Subcutaneous adipose tissue (tissue), 4 donors: ENCODE results near the gene SCYGR2. TPM values are rescaled to one million over a fixed set of nuclear protein-coding genes. Genes with fewer than 3 reads are reported as not detected.

Source experiments
- total RNA-seq, 4 donors: library from RNA; depleted of rRNA; stranded (reverse); fragments of >200 nt; gene quantifications; one replicate each; pipeline ENCODE4 v1.1.0, GENCODE V29; 2016
- TF ChIP-seq, protein P1 (sequence below): fragments of 450-650 bp; IDR thresholded peaks from one replicate; pipeline ENCODE4 v1.5.1; 2016; ENCODE audit warnings: low read depth, mild to moderate bottlenecking, control low read depth, antibody characterized with exemption, moderate library complexity

The SCYGR2 gene
- total RNA-seq, 4 donors from 2014 or later, result not detected

DNA sequence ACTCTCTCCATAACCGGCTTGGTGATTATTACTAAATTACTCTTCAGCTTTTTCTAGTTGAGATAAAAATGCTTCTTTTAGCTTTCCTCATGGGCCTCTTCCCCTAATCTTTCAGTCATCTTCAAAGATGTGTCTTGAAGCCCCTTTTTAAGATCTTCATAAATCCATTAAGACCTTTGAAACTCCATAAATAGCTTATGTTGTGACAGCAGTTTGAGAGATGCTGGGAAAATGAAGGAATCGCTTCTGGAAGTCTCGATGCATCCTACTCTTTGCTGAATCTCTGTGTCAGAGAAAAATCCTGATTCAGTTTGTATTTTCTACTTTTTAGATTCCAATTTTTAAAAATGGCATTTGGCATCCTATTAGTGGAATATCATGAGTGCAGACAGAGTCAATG is 31.6 kb downstream of the SCYGR2 start:
- TF ChIP-seq, protein P1, sequence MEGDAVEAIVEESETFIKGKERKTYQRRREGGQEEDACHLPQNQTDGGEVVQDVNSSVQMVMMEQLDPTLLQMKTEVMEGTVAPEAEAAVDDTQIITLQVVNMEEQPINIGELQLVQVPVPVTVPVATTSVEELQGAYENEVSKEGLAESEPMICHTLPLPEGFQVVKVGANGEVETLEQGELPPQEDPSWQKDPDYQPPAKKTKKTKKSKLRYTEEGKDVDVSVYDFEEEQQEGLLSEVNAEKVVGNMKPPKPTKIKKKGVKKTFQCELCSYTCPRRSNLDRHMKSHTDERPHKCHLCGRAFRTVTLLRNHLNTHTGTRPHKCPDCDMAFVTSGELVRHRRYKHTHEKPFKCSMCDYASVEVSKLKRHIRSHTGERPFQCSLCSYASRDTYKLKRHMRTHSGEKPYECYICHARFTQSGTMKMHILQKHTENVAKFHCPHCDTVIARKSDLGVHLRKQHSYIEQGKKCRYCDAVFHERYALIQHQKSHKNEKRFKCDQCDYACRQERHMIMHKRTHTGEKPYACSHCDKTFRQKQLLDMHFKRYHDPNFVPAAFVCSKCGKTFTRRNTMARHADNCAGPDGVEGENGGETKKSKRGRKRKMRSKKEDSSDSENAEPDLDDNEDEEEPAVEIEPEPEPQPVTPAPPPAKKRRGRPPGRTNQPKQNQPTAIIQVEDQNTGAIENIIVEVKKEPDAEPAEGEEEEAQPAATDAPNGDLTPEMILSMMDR, result no peak

DNA sequence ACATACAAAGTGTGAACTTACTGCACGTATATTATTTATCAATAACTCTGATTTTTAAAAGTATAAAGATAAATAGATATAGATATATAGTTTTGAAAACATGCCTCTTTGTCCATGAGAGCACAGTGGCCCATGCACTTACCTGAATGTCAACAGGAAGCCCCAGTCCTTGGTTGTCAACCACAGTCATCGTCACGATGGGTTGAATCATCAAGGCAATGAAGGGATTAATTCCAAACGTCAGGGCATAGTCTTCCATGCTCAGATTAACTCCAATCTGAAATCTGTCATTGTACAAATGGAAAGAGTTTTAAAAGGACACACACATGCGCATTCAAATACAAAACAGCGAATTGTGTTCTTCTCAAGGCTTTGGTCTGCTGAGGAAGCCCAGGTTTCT is 34.1 kb downstream of the SCYGR2 start:
- TF ChIP-seq, protein P1, result no peak

DNA sequence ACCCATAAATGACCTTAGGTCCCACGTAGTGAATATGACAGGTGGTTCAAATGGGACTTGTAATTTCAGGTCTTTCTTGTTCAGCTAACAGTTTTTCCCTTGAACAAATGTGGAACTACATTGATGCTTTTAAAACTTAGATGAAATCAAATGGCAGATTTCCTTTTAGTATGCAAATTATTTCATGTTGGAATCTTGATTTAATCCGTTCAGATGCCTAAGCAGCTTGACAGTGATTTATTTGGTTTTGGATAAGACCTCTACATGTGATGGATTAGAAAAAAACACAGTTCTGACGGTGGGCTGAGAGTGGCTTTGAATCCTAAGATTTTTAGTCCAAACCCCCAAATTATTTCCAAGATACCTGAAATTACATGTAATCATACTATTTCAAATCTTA is 35.5 kb downstream of the SCYGR2 start:
- TF ChIP-seq, protein P1, result no peak

DNA sequence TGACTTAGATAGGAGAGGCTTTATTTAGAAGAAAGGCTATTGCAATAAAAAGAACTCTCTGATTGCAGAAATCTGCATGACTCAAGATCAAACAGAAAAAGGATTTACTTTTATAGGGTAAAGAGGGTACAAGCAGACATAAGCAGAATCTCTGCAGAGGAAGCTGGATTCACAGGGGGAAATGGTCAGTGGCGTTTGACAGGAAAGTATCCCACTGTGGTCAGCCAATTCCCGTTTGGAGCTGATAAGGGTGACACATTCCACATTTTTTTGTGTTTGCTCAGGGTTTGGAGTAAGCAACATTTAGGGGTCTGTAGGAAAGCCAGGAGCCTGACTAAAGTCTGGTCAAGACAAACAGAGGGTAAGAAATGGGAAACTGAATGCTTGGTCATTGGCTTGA is 44.0 kb downstream of the SCYGR2 start:
- TF ChIP-seq, protein P1, result no peak

DNA sequence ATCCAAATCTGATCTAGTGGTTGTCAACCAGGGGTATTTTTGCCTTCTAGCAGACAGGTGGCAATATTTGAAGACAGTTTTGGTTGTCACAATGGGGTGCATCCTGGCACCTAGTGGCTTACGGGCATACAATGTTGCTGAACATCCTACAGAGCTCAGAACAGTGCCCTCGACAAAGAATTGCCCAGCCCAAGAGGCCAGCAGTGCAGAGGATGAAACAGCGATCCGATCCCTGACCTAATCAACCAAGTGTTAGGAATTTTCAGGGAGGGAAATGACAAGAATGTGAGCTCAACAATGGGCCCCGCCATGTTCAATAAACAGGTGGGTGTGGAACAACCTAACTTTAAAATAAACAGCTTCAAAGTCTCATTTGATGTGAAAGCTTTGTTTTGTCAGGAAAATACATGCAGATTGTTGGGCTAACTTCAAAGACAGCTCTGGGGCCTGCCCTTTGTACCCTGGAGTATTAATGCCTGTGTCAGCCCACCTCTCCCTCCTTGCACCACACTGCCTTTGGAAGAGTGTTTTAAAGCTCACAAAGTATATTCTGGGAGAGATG is 45.4 kb downstream of the SCYGR2 start:
- TF ChIP-seq, protein P1, result no peak

Other genes starting within 250 kb of the SCYGR2 start
- under 1 TPM in 2 of 4 donors, not detected in 2; 0.22 to 0.68 TPM for gene TM4SF20, start 219.6 kb upstream of the SCYGR2 start, total RNA-seq
- not detected for gene SCYGR1, start 210.9 kb upstream of the SCYGR2 start, total RNA-seq
- 100 to 1,000 TPM in 3 of 4 donors, 10 to 100 TPM in 1; 88.7 to 235 (median 146) TPM for gene AGFG1, start 126.7 kb upstream of the SCYGR2 start, total RNA-seq
- gene SCYGR3, start 15.9 kb downstream of the SCYGR2 start, total RNA-seq, result not detected
- gene SCYGR4, start 18.6 kb downstream of the SCYGR2 start, total RNA-seq, result not detected
- not detected for gene SCYGR5, start 67.9 kb downstream of the SCYGR2 start, total RNA-seq
- 100 to 1,000 TPM; 253 to 521 (median 402) TPM for gene SLC19A3, start 119.1 kb downstream of the SCYGR2 start, total RNA-seq
- not detected for gene SCYGR6, start 125.9 kb downstream of the SCYGR2 start, total RNA-seq
- not detected for gene SCYGR7, start 129.4 kb downstream of the SCYGR2 start, total RNA-seq
- not detected for gene SCYGR8, start 147.0 kb downstream of the SCYGR2 start, total RNA-seq
- 1 to 10 TPM in 1 of 4 donors, not detected in 3; 1.9 TPM for gene CCL20, start 214.9 kb downstream of the SCYGR2 start, total RNA-seq